ENCODE results near the gene TIFAB.

The TIFAB gene

GRCh38 chr5:135458356-135458755 lies 6.2 kb upstream of the TIFAB start:
- Histone ChIP-seq H3K9me3 (ENCODE audit: control insufficient read depth, low read length) (no peaks in the 10 kb centered on the region), H3K4me3 (ENCODE audit: insufficient read depth, low read depth, low read length) (no peak overlapping the region), H3K36me3 (ENCODE audit: control insufficient read depth, insufficient read depth, low read length) (no peaks in the 10 kb centered on the region), H3K27ac (ENCODE audit: insufficient read depth, low read depth, low read length, poor library complexity, severe bottlenecking) (no peak overlapping the region), H3K27me3 (ENCODE audit: control insufficient read depth, insufficient read depth, low read length, poor library complexity, severe bottlenecking) (peaks cover 62% of the 10 kb centered on the region), H3K4me1 (ENCODE audit: control insufficient read depth, insufficient read depth, low read length) (no peaks in the 10 kb centered on the region)
- WGBS, 2 experiments, result 95 to 97% methylated on average over 4 of the region's 4 CpGs

- H3K9me3 ChIP-seq (ENCODE audit: control insufficient read depth, low read length), result no peaks in the 10 kb centered on the region
- no peaks in the 10 kb centered on the region for H3K36me3 ChIP-seq (ENCODE audit: control insufficient read depth, insufficient read depth, low read length)
- H3K27me3 ChIP-seq (ENCODE audit: control insufficient read depth, insufficient read depth, low read length, poor library complexity, severe bottlenecking), result peaks cover 54% of the 10 kb centered on the region
- H3K4me1 ChIP-seq (ENCODE audit: control insufficient read depth, insufficient read depth, low read length), result no peaks in the 10 kb centered on the region
- 45 to 47% methylated on average over 9 of the region's 9 CpGs for WGBS, 2 experiments
- H3K4me3 ChIP-seq (ENCODE audit: insufficient read depth, low read depth, low read length), result no peak overlapping the region
- H3K27ac ChIP-seq (ENCODE audit: insufficient read depth, low read depth, low read length, poor library complexity, severe bottlenecking), result no peak overlapping the region
Measured at GRCh38 chr5:135457424-135458071, 5.4 kb upstream of the TIFAB start.

- no peak overlapping the region for H3K4me3 ChIP-seq (ENCODE audit: insufficient read depth, low read depth, low read length)
Measured at GRCh38 chr5:135456238-135457099, 4.3 kb upstream of the TIFAB start.

GRCh38 chr5:135455876-135456237 lies 3.7 kb upstream of the TIFAB start:
- Histone ChIP-seq H3K27ac (ENCODE audit: insufficient read depth, low read depth, low read length, poor library complexity, severe bottlenecking) (no peak overlapping the region), H3K4me1 (ENCODE audit: control insufficient read depth, insufficient read depth, low read length) (no peaks in the 10 kb centered on the region), H3K27me3 (ENCODE audit: control insufficient read depth, insufficient read depth, low read length, poor library complexity, severe bottlenecking) (peaks cover 39% of the 10 kb centered on the region), H3K9me3 (ENCODE audit: control insufficient read depth, low read length) (no peaks in the 10 kb centered on the region), H3K36me3 (ENCODE audit: control insufficient read depth, insufficient read depth, low read length) (no peaks in the 10 kb centered on the region), H3K4me3 (ENCODE audit: insufficient read depth, low read depth, low read length) (no peak overlapping the region)
- 94 to 96% methylated on average over 4 of the region's 4 CpGs for WGBS, 2 experiments

More at GRCh38 chr5:135456238-135457099, 4.3 kb upstream of the TIFAB start:
- Histone ChIP-seq H3K9me3 (ENCODE audit: control insufficient read depth, low read length) (no peaks in the 10 kb centered on the region), H3K4me1 (ENCODE audit: control insufficient read depth, insufficient read depth, low read length) (no peaks in the 10 kb centered on the region), H3K27ac (ENCODE audit: insufficient read depth, low read depth, low read length, poor library complexity, severe bottlenecking) (no peak overlapping the region), H3K36me3 (ENCODE audit: control insufficient read depth, insufficient read depth, low read length) (no peaks in the 10 kb centered on the region), H3K27me3 (ENCODE audit: control insufficient read depth, insufficient read depth, low read length, poor library complexity, severe bottlenecking) (peaks cover 45% of the 10 kb centered on the region)
- 87 to 93% methylated on average over 12 of the region's 12 CpGs for WGBS, 2 experiments

GRCh38 chr5:135454946-135455345 lies 2.8 kb upstream of the TIFAB start:
- no peak overlapping the region for H3K4me3 ChIP-seq (ENCODE audit: insufficient read depth, low read depth, low read length)
- no peaks in the 10 kb centered on the region for H3K4me1 ChIP-seq (ENCODE audit: control insufficient read depth, insufficient read depth, low read length)
- H3K27ac ChIP-seq (ENCODE audit: insufficient read depth, low read depth, low read length, poor library complexity, severe bottlenecking), result no peak overlapping the region
- peaks cover 30% of the 10 kb centered on the region for H3K27me3 ChIP-seq (ENCODE audit: control insufficient read depth, insufficient read depth, low read length, poor library complexity, severe bottlenecking)
- 90 to 91% methylated on average over 3 of the region's 3 CpGs for WGBS, 2 experiments
- no peaks in the 10 kb centered on the region for H3K36me3 ChIP-seq (ENCODE audit: control insufficient read depth, insufficient read depth, low read length)
- H3K9me3 ChIP-seq (ENCODE audit: control insufficient read depth, low read length), result no peaks in the 10 kb centered on the region

- Histone ChIP-seq H3K9me3 (ENCODE audit: control insufficient read depth, low read length) (no peaks in the 10 kb centered on the region), H3K27ac (ENCODE audit: insufficient read depth, low read depth, low read length, poor library complexity, severe bottlenecking) (no peak overlapping the region), H3K27me3 (ENCODE audit: control insufficient read depth, insufficient read depth, low read length, poor library complexity, severe bottlenecking) (peaks cover 23% of the 10 kb centered on the region), H3K36me3 (ENCODE audit: control insufficient read depth, insufficient read depth, low read length) (no peaks in the 10 kb centered on the region), H3K4me3 (ENCODE audit: insufficient read depth, low read depth, low read length) (no peak overlapping the region), H3K4me1 (ENCODE audit: control insufficient read depth, insufficient read depth, low read length) (no peaks in the 10 kb centered on the region)
- WGBS, 2 experiments, result 88 to 89% methylated on average over 4 of the region's 4 CpGs
Measured at GRCh38 chr5:135453613-135454012, 1.5 kb upstream of the TIFAB start.

- Histone ChIP-seq H3K36me3 (ENCODE audit: control insufficient read depth, insufficient read depth, low read length) (no peaks in the 10 kb centered on the region), H3K9me3 (ENCODE audit: control insufficient read depth, low read length) (no peaks in the 10 kb centered on the region), H3K4me3 (ENCODE audit: insufficient read depth, low read depth, low read length) (no peak overlapping the region), H3K27me3 (ENCODE audit: control insufficient read depth, insufficient read depth, low read length, poor library complexity, severe bottlenecking) (peaks cover 11% of the 10 kb centered on the region), H3K27ac (ENCODE audit: insufficient read depth, low read depth, low read length, poor library complexity, severe bottlenecking) (no peak overlapping the region), H3K4me1 (ENCODE audit: control insufficient read depth, insufficient read depth, low read length) (no peaks in the 10 kb centered on the region)
- 92 to 93% methylated on average over 17 of the region's 17 CpGs for WGBS, 2 experiments
Measured at GRCh38 chr5:135451581-135452320, 400 bp downstream of the TIFAB start.

- Histone ChIP-seq H3K4me3 (ENCODE audit: insufficient read depth, low read depth, low read length) (no peak overlapping the region), H3K27me3 (ENCODE audit: control insufficient read depth, insufficient read depth, low read length, poor library complexity, severe bottlenecking) (peaks cover 6% of the 10 kb centered on the region), H3K4me1 (ENCODE audit: control insufficient read depth, insufficient read depth, low read length) (no peaks in the 10 kb centered on the region), H3K36me3 (ENCODE audit: control insufficient read depth, insufficient read depth, low read length) (no peaks in the 10 kb centered on the region), H3K9me3 (ENCODE audit: control insufficient read depth, low read length) (no peaks in the 10 kb centered on the region), H3K27ac (ENCODE audit: insufficient read depth, low read depth, low read length, poor library complexity, severe bottlenecking) (no peak overlapping the region)
- 90 to 95% methylated on average over 2 of the region's 2 CpGs for WGBS, 2 experiments
Measured at GRCh38 chr5:135450952-135451351, 1.2 kb downstream of the TIFAB start.

- no peaks in the 10 kb centered on the region for H3K4me1 ChIP-seq (ENCODE audit: control insufficient read depth, insufficient read depth, low read length)
- H3K36me3 ChIP-seq (ENCODE audit: control insufficient read depth, insufficient read depth, low read length), result no peaks in the 10 kb centered on the region
- WGBS, 2 experiments, result 94 to 95% methylated on average over 3 of the region's 3 CpGs
- no peak overlapping the region for H3K27ac ChIP-seq (ENCODE audit: insufficient read depth, low read depth, low read length, poor library complexity, severe bottlenecking)
- H3K4me3 ChIP-seq (ENCODE audit: insufficient read depth, low read depth, low read length), result no peak overlapping the region
- H3K9me3 ChIP-seq (ENCODE audit: control insufficient read depth, low read length), result no peaks in the 10 kb centered on the region
- no peaks in the 10 kb centered on the region for H3K27me3 ChIP-seq (ENCODE audit: control insufficient read depth, insufficient read depth, low read length, poor library complexity, severe bottlenecking)
Measured at GRCh38 chr5:135450336-135450735, 1.8 kb downstream of the TIFAB start.

GRCh38 chr5:135449644-135450043 lies 2.5 kb downstream of the TIFAB start:
- no peaks in the 10 kb centered on the region for H3K27me3 ChIP-seq (ENCODE audit: control insufficient read depth, insufficient read depth, low read length, poor library complexity, severe bottlenecking)
- no peak overlapping the region for H3K27ac ChIP-seq (ENCODE audit: insufficient read depth, low read depth, low read length, poor library complexity, severe bottlenecking)
- no peak overlapping the region for H3K4me3 ChIP-seq (ENCODE audit: insufficient read depth, low read depth, low read length)
- no peaks in the 10 kb centered on the region for H3K9me3 ChIP-seq (ENCODE audit: control insufficient read depth, low read length)
- H3K36me3 ChIP-seq (ENCODE audit: control insufficient read depth, insufficient read depth, low read length), result no peaks in the 10 kb centered on the region
- 93 to 96% methylated on average over 12 of the region's 12 CpGs for WGBS, 2 experiments
- H3K4me1 ChIP-seq (ENCODE audit: control insufficient read depth, insufficient read depth, low read length), result no peaks in the 10 kb centered on the region

Measured in ectodermal cell (in vitro differentiated cells).